ENCODE data around the gene ABCC10.
A peak's percentile ranks its signal among the peaks of the same experiment; 100 is the strongest.
"Not testable (repeated sequence)": the region's sequence is repeated elsewhere in the genome, so short reads cannot be mapped to it uniquely, and the experiment has no call there.

Gene ABCC10

GRCh38 chr6:43455531-43456428 is 28.4 kb downstream of the ABCC10 start, which contains the start of gene DLK2:
Gene DLK2 (minus strand): TSS chr6:43455548. CDS start chr6:43454825, 723 bp downstream.
- H2AFZ ChIP-seq (ENCODE audit: low read length), result peak within 1 kb of the TSS; percentile 1; the same call in 1 of the 2 replicates
- H3K9ac ChIP-seq (ENCODE audit: low read depth, low read length, poor library complexity, severe bottlenecking), result no peak within 1 kb of the TSS
- H3K9me2 ChIP-seq (replicated peaks; ENCODE audit: low read depth, low read length), result no peaks in the 10 kb centered on the region
- no peaks in the 10 kb centered on the region for H3K9me3 ChIP-seq (ENCODE audit: insufficient read depth, low read depth, low read length)
- no peak for TF ChIP-seq EZH2phosphoT487 (IDR thresholded peaks at IDR 0.05; ENCODE audit: borderline replicate concordance)
- TF ChIP-seq, protein P1, sequence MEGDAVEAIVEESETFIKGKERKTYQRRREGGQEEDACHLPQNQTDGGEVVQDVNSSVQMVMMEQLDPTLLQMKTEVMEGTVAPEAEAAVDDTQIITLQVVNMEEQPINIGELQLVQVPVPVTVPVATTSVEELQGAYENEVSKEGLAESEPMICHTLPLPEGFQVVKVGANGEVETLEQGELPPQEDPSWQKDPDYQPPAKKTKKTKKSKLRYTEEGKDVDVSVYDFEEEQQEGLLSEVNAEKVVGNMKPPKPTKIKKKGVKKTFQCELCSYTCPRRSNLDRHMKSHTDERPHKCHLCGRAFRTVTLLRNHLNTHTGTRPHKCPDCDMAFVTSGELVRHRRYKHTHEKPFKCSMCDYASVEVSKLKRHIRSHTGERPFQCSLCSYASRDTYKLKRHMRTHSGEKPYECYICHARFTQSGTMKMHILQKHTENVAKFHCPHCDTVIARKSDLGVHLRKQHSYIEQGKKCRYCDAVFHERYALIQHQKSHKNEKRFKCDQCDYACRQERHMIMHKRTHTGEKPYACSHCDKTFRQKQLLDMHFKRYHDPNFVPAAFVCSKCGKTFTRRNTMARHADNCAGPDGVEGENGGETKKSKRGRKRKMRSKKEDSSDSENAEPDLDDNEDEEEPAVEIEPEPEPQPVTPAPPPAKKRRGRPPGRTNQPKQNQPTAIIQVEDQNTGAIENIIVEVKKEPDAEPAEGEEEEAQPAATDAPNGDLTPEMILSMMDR (conservative IDR thresholded peaks at IDR 0.05; ENCODE audit: low read length), result no peak
- H3K27me3 ChIP-seq (ENCODE audit: insufficient read depth, low read length, poor library complexity, severe bottlenecking), result no peaks in the 10 kb centered on the region
- no peaks in the 10 kb centered on the region for H4K20me1 ChIP-seq (ENCODE audit: insufficient read depth, low read length, poor library complexity, severe bottlenecking)
- peak within 1 kb of the TSS; percentile 50 for H3K4me2 ChIP-seq (ENCODE audit: low read depth, low read length, poor library complexity, severe bottlenecking)
- peak within 1 kb of the TSS; percentile 57 for H3K4me3 ChIP-seq (ENCODE audit: low read length, poor library complexity, severe bottlenecking)
- H3F3A ChIP-seq (ENCODE audit: low read depth), result no peaks in the 10 kb centered on the region
- no peaks in the 10 kb centered on the region for H3K4me1 ChIP-seq (ENCODE audit: insufficient read depth, low read length, poor library complexity, severe bottlenecking)
- H3K36me3 ChIP-seq (ENCODE audit: insufficient read depth, low read length), result no peaks in the 10 kb centered on the region
- H3K79me2 ChIP-seq (ENCODE audit: insufficient read depth, low read length), result no peaks in the 10 kb centered on the region

- TF ChIP-seq, protein P1 (conservative IDR thresholded peaks at IDR 0.05; ENCODE audit: low read length), result no peak
- TF ChIP-seq EZH2phosphoT487 (IDR thresholded peaks at IDR 0.05; ENCODE audit: borderline replicate concordance), result no peak
These were observed 30.3 kb downstream of the ABCC10 start for GRCh38 chr6:43457643-43458042.

DNA sequence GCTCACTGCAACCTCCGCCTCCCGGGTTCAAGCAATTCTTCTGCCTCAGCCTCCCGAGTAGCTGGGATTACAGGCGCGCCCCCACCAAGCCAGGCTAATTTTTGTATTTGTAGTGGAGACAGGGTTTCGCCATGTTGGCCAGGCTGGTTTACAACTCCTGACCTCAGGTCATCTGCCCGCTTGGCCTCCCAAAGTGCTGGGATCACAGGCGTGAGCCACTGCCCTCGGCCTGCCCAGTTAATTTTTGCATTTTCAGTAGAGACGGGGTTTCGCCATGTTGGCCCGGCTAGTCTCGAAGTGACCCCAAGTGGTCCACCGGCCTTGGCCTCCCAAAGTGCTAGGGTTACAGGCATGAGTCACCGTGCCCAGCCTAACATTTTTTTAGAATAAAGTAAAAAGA is 30.8 kb downstream of the ABCC10 start:
- H3K27me3 ChIP-seq (ENCODE audit: insufficient read depth, low read length, poor library complexity, severe bottlenecking); H3K36me3 ChIP-seq (ENCODE audit: insufficient read depth, low read length); H3K9me2 ChIP-seq (replicated peaks; ENCODE audit: low read depth, low read length); H3K79me2 ChIP-seq (ENCODE audit: insufficient read depth, low read length); H3F3A ChIP-seq (ENCODE audit: low read depth); H3K9ac ChIP-seq (ENCODE audit: low read depth, low read length, poor library complexity, severe bottlenecking); H3K4me3 ChIP-seq (ENCODE audit: low read length, poor library complexity, severe bottlenecking); H3K4me2 ChIP-seq (ENCODE audit: low read depth, low read length, poor library complexity, severe bottlenecking); H3K4me1 ChIP-seq (ENCODE audit: insufficient read depth, low read length, poor library complexity, severe bottlenecking); H4K20me1 ChIP-seq (ENCODE audit: insufficient read depth, low read length, poor library complexity, severe bottlenecking); H2AFZ ChIP-seq (ENCODE audit: low read length); H3K9me3 ChIP-seq (ENCODE audit: insufficient read depth, low read depth, low read length): not testable (repeated sequence)

More at GRCh38 chr6:43457643-43458042, 30.3 kb downstream of the ABCC10 start:
- Histone ChIP-seq H3K9me2 (replicated peaks; ENCODE audit: low read depth, low read length) (no peaks in the 10 kb centered on the region), H3K79me2 (ENCODE audit: insufficient read depth, low read length) (no peaks in the 10 kb centered on the region), H3K4me3 (ENCODE audit: low read length, poor library complexity, severe bottlenecking) (no peak overlapping the region), H3K36me3 (ENCODE audit: insufficient read depth, low read length) (no peaks in the 10 kb centered on the region), H3K27me3 (ENCODE audit: insufficient read depth, low read length, poor library complexity, severe bottlenecking) (no peaks in the 10 kb centered on the region), H4K20me1 (ENCODE audit: insufficient read depth, low read length, poor library complexity, severe bottlenecking) (no peaks in the 10 kb centered on the region), H2AFZ (ENCODE audit: low read length) (no peak overlapping the region), H3K4me2 (ENCODE audit: low read depth, low read length, poor library complexity, severe bottlenecking) (no peak overlapping the region), H3K4me1 (ENCODE audit: insufficient read depth, low read length, poor library complexity, severe bottlenecking) (no peaks in the 10 kb centered on the region), H3F3A (ENCODE audit: low read depth) (no peaks in the 10 kb centered on the region), H3K9ac (ENCODE audit: low read depth, low read length, poor library complexity, severe bottlenecking) (no peak overlapping the region), H3K9me3 (ENCODE audit: insufficient read depth, low read depth, low read length) (no peaks in the 10 kb centered on the region)
